Stimulated activated CD8-positive, alpha-beta memory T cell treated with anti-CD3 and anti-CD28 coated beads, Interleukin-12 subunit alpha, Interleukin-12 subunit beta, amount 100 ng/mL, for 1 hour (primary cell): Measurements from ENCODE around the gene FREM3.
A peak's percentile ranks its signal among the peaks of the same experiment; 100 is the strongest.
"Not testable (repeated sequence)": the region's sequence is repeated elsewhere in the genome, so short reads cannot be mapped to it uniquely, and the experiment has no call there.

ENCODE experiments used
- DNase-seq: peaks from one replicate; pipeline ENCODE4 v3.0.0-alpha.2; 2020; ENCODE audit warnings: low read depth

Gene FREM3

DNA sequence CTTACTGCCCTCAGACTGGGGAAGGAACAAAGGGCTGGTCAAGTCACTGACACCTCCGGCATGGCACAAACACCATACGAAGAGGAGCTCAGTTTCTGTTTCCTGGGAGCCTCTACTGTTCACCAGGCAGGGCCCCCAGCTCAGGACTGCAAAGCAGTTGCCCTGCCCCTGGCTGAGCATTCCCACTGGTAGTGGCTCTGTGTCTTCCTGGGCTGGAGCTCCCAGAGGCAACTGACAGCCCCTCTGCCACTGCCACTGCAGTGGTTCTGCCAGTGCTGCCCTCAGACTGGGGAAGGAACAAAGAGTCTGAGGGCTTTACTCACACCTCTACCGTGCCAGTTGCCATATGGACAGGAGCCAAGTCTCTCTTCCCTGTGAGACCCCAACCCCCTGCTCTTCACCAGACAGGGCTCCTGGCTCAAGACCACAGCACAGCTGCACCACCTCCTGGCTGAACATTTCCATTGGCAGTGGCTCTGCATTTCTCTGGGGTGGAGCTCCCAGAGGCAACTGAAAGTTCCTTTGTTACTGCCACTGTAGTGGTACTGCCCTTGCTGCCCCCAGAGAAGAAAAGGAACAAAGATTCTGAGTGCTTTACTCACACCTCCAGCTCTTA lies 119.0 kb downstream of the FREM3 start:
- DNase-seq, result no peak

- DNase-seq, result no peak
Measured at GRCh38 chr4:143575331-143575730, 125.1 kb downstream of the FREM3 start.

GRCh38 chr4:143564472-143564871 lies 136.0 kb downstream of the FREM3 start:
- DNase-seq, result no peak

- no peak for DNase-seq
Measured at GRCh38 chr4:143559757-143560147, 140.7 kb downstream of the FREM3 start.

DNA sequence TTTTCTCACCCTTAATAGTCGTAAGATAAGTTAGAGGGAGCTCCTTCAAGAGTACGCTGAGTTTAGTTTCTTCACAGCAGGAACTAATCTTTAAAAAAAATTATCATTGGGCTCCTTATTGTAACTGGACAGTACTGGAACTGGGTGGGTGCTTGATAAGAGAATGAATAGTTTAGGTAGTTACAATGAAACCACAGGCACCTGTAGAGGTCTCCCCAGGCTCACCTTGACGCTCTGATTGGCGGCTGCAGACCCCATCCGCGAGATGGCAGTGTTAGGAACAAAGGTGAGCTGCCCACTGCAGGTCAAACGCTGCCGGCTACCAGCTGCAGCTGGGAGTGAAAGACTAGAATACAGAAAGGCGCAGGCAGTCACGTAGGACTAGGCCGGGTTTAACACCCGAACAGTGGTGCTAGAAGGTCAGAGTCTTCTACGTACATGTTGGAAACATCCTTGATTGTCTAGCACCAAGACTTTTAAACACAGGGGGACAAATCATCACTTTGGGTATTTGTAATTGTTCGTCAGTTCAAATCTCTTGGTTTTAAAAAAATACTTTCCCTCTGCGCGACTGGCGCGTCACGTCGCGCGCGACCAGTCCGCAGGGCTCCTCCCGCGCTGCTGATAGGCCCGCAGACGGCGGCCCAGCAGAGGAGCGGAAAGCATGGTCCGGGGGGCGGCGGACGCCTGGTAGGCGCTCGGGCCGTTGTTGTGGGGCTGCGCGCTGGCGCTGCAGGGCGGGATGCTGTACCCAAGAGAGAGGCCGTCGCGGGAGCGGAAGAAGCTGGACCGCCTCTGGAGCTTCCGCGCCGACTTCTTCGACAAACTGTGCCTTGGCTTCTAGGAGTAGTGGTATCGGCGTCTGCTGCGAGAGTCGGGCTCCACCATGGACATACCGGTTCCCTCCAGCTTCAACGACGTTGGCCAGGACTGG lies 141.4 kb downstream of the FREM3 start:
- DNase-seq, result peak; percentile 59

GRCh38 chr4:143558286-143558685 lies 142.2 kb downstream of the FREM3 start:
- no peak for DNase-seq

GRCh38 chr4:143555676-143556075 lies 144.8 kb downstream of the FREM3 start:
- DNase-seq, result no peak

DNA sequence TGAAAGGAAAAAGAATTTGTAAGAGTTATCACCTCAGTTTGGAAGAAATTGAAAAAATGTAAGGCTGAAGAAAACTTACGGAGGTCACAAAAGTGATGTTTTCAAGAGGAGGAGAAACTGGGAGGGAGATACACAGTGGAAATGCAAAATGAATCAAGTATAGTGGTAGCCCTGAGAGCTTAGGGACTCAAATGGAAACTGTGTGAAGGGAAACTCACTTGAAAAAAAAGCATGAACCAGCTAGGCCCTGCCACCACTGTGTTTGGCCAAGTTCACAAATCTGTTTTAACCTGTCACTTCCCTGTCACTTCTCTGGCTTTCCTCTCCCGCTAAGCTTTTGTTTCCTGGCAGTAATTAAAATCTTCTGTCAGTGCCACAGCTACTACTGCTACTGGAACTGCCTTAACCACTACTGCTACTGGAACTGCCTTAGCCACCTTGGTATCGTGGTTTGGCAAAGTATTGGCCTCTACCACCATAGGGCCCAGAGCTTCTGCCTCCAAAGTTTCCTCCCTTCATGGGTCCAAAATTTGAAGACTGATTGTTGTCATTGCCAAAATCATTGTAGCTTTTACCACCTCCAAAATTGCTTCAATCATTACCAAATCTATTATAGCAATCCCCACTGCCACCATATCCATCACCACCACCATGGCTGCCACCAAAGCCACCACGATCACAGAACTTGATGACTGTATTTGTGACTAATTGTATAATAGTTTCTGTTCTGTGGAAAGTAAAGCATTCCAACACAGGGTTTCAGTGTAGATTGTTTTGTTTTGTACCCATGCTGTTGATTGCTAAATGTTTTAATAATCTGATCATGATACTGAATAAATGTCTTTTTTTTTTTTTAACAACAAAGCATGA lies 145.5 kb downstream of the FREM3 start:
- DNase-seq, result no peak

- DNase-seq, result no peak
Measured at GRCh38 chr4:143549928-143550327, 150.5 kb downstream of the FREM3 start.

DNA sequence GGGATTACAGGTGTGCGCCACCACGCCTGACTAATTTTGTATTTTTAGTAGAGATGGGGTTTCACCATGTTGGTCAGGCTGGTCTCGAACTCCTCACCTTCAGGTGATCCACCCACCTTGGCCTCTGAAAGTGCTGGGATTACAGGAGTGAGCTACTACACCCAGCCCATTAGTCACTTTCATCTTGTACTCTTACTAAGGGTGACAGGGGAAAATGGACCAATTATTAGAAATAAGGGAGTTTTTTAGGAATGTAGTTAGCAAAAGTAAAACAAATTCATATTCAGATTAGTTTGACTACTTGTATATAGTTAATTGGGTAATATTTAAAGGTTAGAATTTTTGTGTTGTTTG lies 160.8 kb downstream of the FREM3 start:
- DNase-seq, result no peak

DNA sequence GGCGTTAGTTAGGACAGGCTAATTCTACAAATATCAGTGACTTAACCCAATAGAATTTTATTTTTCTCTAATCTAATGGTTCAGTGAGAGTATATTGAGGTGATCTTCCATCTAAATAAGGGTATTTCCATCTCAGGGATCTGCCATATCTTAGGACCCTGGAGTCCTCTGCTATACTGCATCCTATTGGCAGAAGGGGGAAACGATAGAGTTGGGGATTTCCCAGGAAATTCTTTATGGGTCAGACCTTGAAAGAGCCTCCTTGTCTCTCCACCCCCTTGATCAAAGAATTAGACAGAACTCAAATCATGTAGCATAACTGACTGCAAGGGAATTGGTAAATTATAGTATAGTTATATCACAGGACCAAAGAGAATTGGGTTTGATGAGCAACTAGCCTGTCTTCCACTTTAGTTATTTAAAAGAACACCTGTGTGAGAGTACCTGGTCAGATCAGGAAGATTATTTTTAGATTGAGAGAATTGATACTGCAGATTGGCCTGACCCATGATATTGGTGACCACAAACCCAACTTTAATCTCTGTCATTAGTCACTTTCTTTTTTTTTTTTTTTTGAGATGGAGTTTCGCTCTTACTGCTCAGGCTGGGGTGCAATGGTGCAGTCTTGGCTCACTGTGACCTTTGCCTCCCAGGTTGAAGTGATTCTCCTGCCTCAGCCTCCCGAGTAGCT lies 161.4 kb downstream of the FREM3 start:
- no peak for DNase-seq

GRCh38 chr4:143531788-143532491 lies 168.5 kb downstream of the FREM3 start:
- DNase-seq, result no peak

- no peak for DNase-seq
Measured at GRCh38 chr4:143531380-143531779, 169.1 kb downstream of the FREM3 start.

- not testable (repeated sequence) for DNase-seq
Measured at GRCh38 chr4:143528046-143528445, 172.4 kb downstream of the FREM3 start.
